Hypothalamus (tissue), 51 donors: ENCODE data around the gene SEC31A.
A peak's percentile ranks its signal among the peaks of the same experiment; 100 is the strongest.
"Not testable (repeated sequence)": the region's sequence is repeated elsewhere in the genome, so short reads cannot be mapped to it uniquely, and the experiment has no call there.

Source experiments
- DNase-seq, 51 donors: peaks; one replicate each; lab custom pipeline; 2025; lab: John Stamatoyannopoulos, UW

SEC31A gene

DNA sequence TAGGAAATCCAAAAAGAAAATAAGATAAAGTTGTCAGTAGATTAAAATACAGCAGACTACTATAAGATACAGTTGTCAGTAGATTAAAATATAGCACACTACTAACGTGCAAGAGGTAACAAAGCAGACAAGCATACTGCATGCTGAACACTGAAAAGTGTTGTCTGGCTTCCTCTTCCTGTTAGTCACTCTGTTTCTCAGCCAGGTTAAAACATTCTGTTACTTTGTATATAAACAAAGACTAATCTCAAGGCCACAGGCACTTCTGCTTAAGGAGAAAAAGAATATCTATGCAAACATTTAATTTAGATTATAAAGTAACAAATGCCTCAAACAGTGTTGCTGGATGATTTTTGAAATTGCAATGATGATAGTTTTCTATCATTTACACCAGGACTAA is 51.3 kb downstream of the SEC31A start:
- no peak for DNase-seq

- no peak for DNase-seq
Measured at GRCh38 chr4:82833696-82834313, 57.1 kb downstream of the SEC31A start.

- not testable (repeated sequence) for DNase-seq
Measured at GRCh38 chr4:82833060-82833459, 57.9 kb downstream of the SEC31A start.

GRCh38 chr4:82825425-82825824 is 65.5 kb downstream of the SEC31A start:
- DNase-seq = no peak

DNA sequence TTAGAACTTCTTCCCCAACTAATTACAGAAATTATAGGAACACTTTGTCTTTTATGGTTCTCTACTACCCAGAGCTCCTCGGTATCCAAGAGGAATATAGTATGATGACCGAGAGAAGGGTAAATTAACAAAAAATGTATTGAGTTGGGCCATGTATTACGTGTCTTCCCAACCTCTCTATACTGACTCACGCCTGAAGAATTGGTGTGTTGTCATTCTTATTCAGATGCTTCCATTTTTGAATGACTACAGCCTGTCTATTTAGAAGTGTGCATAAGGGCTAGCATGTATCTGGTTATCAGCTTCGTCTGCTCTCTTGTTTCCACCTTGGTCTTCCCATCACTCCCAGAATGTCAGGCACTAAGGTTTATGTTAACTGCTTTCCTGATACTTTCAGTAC is 67.9 kb downstream of the SEC31A start:
- DNase-seq = no peak

DNA sequence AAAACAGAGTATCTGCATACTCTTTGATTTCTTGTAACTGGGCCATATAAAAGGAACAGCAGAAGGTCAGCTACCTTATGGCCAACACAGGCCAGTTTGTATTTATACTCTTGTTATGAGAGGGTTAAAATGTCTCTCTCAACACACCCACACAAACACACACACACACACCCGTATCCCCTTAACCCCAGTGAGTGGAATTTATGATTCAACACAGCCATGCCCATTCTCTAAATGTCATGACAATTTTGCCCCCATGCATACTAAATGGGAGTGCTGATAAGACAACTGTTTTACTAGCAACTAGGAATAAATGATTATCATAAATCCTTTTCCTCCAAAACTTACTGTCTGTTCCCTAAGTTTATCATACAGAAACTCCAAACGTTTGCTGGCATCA is 70.3 kb downstream of the SEC31A start:
- DNase-seq = no peak

- DNase-seq = no peak
Measured at GRCh38 chr4:82818664-82819662, 72.0 kb downstream of the SEC31A start.

- not testable (repeated sequence) for DNase-seq
Measured at GRCh38 chr4:82816874-82817273, 74.1 kb downstream of the SEC31A start.

GRCh38 chr4:82814034-82814433 is 76.9 kb downstream of the SEC31A start:
- no peak for DNase-seq

GRCh38 chr4:82811838-82812341 is 79.1 kb downstream of the SEC31A start:
- peak in 3 of 51 donors; percentile 8 to 69 (median 32) for DNase-seq

DNA sequence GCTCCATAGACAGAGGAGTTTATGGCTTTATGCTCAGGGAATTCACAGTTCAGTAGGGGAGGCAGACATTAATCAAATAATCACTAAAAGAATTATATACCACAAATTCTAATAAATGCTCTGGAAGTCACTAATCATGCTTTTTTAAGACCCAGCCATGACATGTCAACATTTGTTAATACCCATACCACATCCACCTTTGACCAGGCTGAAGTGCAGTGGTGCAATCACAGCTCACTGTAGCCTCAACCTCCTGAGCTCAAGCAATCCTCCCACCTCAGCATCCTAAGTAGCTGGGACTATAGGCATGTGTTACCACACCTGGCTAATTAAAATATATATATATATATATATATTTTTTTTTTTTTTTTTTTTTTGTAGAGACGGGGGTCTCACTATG is 79.6 kb downstream of the SEC31A start:
- DNase-seq = no peak

DNA sequence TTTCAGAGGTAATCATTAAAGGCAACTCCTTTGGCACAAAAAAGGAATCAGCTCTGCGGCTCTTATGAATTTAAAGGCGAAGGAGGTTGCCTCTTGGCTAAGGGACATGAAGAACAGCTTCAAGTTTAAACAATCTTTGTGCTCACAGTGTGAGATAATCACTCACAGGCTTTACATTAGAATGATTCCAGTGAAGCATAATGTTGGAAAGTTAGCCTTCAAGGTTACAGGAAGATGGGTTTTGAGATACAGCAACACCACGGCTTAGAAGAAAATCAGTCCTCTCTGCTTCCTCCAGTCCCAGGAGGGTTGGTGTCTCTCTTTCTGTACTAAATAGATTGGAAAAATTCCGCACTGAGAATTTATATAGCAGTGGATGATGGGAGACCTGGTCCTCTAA is 80.8 kb downstream of the SEC31A start:
- no peak for DNase-seq

DNA sequence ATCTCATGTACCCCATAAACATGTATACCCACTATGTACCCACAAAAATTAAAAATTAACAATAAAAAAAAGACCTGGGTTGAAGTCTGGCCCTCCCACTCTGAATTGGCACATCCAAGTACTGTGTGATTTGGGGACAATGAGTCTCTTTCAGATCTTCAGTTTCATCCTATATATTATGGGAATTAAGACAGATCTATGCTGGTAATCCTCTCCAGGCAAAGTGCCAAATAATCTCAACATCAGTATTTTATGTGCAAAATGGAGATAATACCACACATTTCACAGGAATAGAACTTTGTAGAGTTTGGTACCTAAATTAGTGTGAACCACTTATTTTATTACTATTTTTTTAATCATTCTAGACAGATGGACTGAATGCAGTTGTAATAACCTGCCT is 81.3 kb downstream of the SEC31A start:
- DNase-seq = no peak

GRCh38 chr4:82803746-82804145 is 87.2 kb downstream of the SEC31A start:
- no peak for DNase-seq

DNA sequence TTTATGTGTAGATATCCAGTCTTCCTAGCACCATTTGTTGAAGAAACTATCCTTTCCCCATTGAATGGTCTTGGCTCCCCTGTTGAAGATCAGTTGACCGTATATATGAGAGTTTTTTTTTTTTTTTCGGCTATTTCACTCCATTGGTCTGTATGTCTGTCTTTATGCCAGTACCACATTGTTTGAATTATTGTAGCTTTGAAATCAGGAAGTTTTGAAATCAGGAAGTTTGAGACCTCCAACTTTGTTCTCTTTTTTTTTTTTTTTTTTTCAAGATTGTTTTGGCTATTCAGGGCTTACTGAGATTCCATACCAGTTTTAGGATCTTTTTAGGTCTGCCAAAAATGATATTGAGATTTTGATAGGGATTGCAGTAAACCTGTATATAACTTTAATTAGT is 88.0 kb downstream of the SEC31A start:
- no peak for DNase-seq

DNA sequence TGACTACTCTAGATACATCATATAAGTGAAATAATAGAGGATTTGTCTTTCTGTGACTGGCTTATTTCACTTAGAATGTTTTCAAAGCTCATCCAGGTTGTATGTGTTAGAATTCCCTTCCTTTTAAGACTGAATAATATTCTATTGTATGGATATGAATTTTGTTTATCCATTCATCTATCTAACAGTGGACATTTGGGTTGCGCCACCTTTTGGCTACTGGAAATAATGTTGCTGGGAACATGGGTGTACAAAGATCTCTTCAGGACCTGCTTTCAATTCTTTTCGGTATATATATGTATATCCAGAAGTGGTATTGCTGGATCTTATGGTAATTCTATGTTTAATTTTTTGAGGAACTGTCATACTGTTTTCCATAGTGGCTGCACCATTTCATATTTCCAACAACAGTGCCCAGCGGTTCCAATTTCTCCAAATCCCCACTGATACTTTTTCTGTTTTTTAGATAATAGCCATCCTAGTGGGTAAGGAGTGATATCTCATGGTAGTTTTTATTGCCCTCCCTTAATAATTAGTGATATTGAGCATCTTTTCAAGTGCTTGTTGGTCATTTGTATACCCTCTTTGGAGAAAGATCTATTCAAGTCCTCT is 88.9 kb downstream of the SEC31A start:
- DNase-seq = peak in 4 of 51 donors; percentile 6 to 37 (median 26)

- peak in 7 of 51 donors; percentile 23 to 80 (median 47) for DNase-seq
Measured at GRCh38 chr4:82799006-82799881, 91.7 kb downstream of the SEC31A start.

- DNase-seq = peak; percentile 36 to 90 (median 79)
Measured at GRCh38 chr4:82798168-82799005, 92.6 kb downstream of the SEC31A start, which contains the start of gene SCD5. Gene SCD5, minus strand, starts transcription at chr4:82798796. Its CDS starts 259 bp downstream, at chr4:82798537.
